HFF-Myc (cell line): ENCODE data around the gene HMG20B.

Source experiments
- DNase-seq: peaks from one replicate; pipeline ENCODE4 v3.0.0-alpha.2; 2011; ENCODE audit warnings: low read depth; ENCODE audit errors: extremely low read depth
- H3K4me3 ChIP-seq: replicated peaks from 2 replicates; pipeline ENCODE4 v1.5.1; 2011; ENCODE audit warnings: low read depth, mild to moderate bottlenecking, control low read depth, low read length
- TF ChIP-seq, protein P1 (sequence below): IDR thresholded peaks from 2 replicates; pipeline ENCODE4 v1.5.1; 2012; ENCODE audit warnings: mild to moderate bottlenecking, low read depth, low read length, control low read depth; ENCODE audit errors: missing control alignments

Gene HMG20B

DNA sequence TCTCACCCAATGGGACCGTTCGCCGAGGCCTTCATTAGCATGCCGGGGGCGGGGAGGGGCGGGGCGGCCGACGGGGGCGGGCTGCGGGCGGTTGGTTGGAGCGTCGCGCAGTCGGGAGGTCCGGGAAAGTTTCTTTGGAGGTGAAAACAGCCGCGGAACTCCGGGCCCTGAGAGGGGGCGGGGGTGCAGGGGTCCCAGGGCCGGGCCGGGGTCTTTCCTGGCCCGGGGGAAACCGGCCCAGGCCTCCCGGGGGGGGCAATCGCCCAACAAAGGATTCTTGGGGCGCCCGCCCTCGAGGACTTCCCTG is at the start of gene HMG20B:
Gene HMG20B, plus strand, starts transcription at position 90 of the 307 bp plus-strand sequence. CDS start 366 bp downstream, outside the sequence.
- DNase-seq, result no peak
- H3K4me3 ChIP-seq, result peak within 1 kb of the TSS; percentile 67
- TF ChIP-seq, protein P1, sequence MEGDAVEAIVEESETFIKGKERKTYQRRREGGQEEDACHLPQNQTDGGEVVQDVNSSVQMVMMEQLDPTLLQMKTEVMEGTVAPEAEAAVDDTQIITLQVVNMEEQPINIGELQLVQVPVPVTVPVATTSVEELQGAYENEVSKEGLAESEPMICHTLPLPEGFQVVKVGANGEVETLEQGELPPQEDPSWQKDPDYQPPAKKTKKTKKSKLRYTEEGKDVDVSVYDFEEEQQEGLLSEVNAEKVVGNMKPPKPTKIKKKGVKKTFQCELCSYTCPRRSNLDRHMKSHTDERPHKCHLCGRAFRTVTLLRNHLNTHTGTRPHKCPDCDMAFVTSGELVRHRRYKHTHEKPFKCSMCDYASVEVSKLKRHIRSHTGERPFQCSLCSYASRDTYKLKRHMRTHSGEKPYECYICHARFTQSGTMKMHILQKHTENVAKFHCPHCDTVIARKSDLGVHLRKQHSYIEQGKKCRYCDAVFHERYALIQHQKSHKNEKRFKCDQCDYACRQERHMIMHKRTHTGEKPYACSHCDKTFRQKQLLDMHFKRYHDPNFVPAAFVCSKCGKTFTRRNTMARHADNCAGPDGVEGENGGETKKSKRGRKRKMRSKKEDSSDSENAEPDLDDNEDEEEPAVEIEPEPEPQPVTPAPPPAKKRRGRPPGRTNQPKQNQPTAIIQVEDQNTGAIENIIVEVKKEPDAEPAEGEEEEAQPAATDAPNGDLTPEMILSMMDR, result no peak

DNA sequence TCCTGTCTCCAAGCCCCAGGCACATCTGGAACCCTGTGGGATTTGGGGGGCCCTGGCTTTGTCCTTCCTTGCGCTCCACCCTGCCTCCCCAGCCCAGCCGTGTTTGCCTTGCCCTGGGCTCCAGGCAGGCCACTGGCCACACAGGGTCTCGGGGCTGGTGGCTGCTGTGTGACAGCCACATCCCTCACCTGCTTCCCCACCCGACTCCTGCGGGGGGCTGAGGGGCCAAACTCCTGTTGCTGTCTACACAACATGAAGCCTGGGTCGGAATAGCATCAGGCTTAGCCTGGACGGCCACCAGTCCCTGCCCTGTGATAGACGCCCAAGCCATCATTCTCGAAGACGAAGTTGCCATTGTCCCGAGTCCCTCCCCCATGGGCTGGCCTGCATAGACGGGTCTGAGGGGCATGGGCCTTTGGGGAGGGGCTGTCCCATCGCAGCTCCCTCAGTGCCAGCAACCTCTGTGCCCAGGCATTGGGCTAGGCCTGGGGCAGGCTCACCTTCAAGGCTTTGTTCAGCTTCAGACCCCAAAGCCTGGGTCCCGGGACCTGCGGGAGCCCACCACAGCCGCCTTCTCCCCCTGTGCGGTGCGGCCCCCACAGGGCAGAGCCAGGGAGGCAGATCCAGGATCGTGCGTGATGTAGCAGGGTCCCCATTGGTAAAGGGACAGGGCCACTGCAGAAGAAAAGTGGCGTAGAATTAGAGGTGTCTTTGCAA is 49.2 kb upstream of the HMG20B start:
- H3K4me3 ChIP-seq, result no peak overlapping the region
- no peak for DNase-seq
- TF ChIP-seq, protein P1, result no peak

DNA sequence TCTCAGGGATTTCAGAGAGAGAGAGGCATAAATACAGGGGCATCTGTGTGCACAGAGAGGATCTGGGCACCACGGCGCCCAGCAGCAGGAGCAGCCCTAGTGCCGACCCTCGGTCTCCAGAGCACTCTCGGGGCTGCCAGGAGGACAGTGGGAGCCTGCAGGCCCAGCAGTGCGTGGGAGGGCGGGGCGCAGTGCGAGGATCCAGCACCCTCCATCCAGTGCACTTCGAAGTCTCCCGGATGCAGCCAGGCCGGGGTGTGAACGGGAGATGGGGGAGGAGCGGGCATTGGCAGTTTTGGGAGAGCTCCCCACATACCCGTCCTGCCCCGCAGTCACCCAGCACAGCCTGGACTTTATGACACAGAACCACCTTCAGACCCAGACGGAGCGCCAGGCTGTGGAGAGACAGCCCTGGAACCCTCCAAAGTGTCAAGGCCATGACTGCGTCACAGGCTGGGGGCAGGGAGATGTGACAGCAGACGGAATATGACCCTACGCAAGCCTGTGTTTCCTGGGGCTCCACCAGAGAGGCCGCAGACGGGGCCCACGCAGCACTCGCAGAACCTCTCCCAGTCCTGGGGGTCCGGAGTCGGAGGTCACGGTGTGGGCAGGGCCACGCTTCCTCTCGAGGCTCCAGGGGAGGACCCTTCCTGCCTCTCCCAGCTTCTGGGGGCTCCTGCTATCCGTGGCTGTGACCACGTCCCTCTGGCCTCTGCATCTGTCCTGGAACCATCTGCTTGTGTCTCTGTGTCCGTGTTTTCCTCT is 48.5 kb upstream of the HMG20B start:
- TF ChIP-seq, protein P1, result no peak
- no peak for DNase-seq
- H3K4me3 ChIP-seq, result no peak overlapping the region

DNA sequence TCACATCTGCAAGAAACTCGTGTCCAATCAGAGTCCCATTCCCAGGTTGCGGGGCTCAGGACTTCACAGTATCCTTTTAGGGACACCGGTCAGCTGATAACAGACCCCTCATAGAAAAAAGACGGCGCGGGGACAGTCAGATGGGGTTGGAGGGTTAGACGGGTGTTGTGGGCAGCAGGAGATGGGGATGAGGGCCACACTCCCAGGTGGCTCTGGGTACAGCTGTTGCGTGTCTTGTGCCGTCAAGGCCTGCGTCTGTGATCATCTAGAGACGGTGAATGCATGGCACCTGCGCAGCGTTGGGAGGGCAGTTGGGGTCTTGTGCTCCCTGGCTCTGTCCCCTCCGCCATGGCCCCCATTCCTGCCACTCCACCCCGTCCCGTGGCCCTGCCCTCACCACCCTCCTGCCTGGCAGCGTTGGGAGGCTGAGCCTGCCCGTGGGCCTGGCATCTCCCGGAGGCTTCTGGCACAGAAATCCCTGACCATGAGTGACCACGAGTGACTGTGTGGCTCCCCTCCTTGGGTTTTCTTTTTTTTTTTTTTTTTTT is 47.8 kb upstream of the HMG20B start:
- DNase-seq, result no peak
- TF ChIP-seq, protein P1, result no peak
- H3K4me3 ChIP-seq, result no peak overlapping the region

DNA sequence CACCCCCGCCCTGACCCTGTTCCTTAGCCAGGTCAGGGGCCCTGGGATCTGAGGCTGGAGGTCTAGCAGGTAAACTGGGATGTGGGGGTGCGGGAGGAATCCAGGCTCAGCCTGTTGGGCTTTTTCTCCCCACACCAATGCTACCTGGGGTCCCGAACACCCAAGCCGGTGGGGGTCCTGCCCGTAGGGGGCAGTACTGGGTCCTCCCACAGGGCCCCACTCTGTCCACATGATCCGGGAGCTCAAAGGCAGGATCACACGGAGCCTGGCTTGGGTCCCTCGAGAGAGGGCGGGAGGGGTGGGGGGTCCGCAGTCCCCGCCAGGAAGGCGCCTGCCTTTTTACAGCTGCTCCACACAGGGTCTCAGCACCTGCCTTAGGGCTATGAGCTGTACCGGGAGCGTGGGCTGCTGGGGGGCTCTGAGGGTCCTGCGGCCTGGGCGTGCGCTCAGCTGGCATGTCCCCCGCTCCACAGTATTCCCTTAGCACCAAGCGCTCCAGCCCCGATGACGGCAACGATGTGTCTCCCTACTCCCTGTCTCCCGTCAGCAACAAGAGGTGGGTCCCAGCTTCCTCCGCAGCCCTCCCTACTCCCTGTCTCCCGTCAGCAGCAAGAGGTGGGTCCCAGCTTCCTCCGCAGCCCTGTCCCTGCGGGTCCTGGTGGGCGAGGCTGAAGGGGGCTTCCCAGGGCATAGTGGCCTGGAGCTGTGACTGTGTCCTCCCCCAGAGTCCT is 46.1 kb upstream of the HMG20B start:
- no peak overlapping the region for H3K4me3 ChIP-seq
- DNase-seq, result no peak
- TF ChIP-seq, protein P1, result no peak

DNA sequence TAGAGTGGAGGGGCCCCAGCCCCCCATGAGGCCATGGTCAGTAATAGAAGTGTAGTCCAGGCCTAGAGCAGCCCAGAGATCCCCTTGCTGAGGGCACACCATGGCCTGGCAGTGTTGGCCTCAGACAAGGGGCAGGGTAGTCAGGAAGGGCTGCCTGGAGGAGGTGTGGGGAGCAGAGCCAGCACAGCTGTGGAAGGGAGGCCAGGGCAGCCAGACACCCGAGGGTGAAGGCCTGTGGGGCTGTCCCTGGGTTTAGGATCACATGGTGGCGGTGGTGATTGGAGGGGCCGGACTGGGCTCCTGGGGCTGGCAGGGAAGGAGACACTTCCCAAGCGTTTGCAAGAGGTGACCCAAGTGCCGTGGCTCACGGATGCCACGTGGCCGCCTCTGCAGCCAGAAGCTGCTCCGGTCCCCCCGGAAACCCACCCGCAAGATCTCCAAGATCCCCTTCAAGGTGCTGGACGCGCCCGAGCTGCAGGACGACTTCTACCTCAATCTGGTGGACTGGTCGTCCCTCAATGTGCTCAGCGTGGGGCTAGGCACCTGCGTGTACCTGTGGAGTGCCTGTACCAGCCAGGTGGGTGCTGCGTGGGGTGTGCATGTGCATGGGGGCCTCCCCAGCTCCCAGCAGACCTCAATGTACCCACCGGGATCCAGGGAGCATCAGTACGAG is 45.4 kb upstream of the HMG20B start:
- DNase-seq, result no peak
- no peak overlapping the region for H3K4me3 ChIP-seq
- TF ChIP-seq, protein P1, result no peak
